Activated CD8-positive, alpha-beta memory T cell treated with anti-CD3 and anti-CD28 coated beads, Interleukin-2, amount 50 U/mL, for 24 hours (primary cell): ENCODE measurements around the gene CUBN.

Experiments
- DNase-seq: peaks from one replicate; pipeline ENCODE4 v3.0.0-alpha.2; 2020; ENCODE audit errors: extremely low read depth

The CUBN gene

GRCh38 chr10:16952080-16952479 is 177.5 kb downstream of the CUBN start:
- DNase-seq = no peak

GRCh38 chr10:16950656-16951601 is 178.7 kb downstream of the CUBN start:
- DNase-seq = no peak

DNA sequence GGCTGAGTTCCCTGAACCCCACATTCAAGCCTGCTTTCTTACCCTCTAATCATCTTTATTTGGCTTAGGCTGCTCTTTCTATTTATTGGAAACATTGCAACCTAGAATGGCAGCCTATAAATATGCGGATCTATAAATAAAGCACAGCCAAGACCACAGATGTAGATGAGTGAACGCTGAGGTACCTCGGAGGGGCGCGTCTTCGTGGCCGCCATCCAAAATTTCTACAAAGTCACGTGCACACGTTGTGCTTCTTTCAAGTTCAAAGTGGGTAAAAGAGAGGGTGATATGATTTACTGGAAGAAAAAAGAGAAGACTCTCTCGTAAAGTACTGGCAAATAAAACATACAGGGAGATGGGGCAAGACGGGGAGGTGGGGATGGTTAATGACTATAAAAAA is 179.8 kb downstream of the CUBN start:
- DNase-seq = no peak

GRCh38 chr10:16948361-16948760 is 181.2 kb downstream of the CUBN start:
- DNase-seq = peak; percentile 9

DNA sequence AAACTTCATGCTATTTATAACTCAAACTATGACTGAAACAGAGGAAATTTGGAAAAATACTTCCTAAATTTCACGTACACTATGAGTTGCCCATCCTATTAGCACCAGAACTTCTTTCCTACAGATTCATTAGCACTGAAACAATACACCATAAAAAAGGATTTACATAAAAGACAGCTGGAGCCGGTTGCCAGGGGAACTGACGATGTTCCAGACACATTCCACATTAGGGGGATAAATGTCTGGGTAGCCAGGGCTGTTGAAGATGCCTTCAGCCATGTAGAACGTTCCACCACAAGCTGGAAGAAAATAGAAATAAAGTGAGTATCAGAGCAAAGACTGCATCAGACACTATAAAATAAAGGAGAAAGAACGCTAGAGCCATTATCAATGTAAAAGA is 182.5 kb downstream of the CUBN start:
- no peak for DNase-seq

DNA sequence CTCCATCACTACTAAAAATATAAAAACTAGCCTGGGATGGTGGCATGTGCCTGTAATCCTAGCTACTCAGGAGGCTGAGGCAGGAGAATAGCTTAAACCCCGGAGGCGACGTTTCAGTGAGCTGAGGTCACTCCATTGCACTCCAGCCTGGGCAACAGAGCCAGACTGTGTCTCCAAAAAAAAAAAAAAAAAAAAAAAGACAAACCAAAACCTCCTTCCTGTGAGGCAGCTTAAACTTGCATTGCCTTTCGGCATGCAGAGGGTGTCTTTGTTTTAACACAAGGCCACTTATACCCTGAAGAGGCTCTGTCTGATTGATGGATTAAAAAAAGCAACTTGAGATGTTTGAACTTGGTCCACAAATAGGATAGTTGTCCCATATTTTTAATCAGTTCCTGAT is 184.0 kb downstream of the CUBN start:
- no peak for DNase-seq

DNA sequence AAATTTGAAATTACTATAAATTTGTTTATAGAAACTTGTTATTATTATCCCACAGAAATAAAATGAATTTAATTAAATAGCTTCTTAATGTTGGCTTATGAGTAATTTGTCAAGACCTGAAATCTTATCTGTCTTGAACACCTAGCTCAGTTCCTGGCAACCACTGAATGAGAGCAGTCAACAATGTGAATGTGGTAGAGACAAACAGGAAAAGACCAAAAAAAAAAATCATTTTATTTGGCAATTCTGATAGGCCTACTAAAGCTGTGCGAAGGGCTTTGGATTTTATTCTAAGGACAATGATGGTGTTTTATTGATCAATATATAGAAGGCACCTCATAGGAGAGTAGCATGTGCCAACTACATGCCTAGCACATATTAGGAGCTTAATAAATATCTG is 184.6 kb downstream of the CUBN start:
- DNase-seq = no peak

- no peak for DNase-seq
These were observed 185.2 kb downstream of the CUBN start for GRCh38 chr10:16944402-16944801.

- no peak for DNase-seq
These were observed 186.0 kb downstream of the CUBN start for GRCh38 chr10:16943295-16944285.

DNA sequence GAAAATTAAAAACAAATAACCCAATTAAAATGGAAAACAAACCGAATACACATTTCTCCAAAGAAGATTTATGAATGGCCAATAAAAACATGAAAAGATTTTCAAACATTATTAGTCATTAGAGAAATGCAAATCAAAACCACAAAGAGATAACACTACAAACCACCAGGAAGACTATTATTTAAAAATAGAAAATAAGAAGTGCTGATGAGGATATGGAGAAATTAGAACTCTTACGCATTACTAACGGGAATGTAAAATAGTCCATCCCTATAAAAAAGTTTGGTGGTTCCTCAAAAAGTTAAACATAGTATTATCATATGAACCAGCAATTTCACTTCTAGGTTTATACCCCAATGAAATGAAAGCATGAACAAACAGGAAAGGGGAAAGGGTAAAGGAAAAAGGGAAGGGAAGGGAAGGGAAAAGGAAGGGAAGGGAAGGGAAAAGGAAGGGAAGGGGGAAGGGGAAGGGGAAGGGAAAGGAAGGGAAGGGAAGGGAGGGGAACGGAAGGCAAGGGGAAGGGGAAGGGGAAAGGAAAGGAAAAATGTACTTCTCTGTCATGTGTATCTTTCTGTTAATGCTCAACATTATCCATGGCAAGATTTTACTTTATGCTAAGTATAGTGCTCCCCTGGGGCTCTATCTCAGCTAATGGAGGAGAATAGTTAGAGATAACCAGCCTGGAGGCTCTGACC is 187.1 kb downstream of the CUBN start:
- no peak for DNase-seq

DNA sequence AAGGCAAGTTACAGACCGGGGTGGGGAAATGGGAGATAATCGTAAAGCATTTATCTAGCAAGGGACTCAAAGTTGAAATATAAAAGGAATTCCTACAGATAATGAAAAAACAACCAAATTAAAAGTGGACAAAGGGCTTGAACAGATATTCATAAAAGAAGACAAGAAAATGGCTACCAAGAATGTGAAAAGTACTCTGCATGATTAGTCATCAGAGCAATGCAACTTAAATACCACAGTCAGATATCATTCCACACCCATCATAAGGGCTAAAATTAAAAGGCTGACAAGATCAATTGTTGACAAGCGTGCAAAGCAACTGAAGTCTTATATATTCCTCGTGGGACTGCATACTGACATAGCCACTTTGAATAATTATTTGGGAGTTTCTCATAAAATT is 187.7 kb downstream of the CUBN start:
- DNase-seq = no peak

GRCh38 chr10:16941067-16941466 is 188.5 kb downstream of the CUBN start:
- DNase-seq = no peak

DNA sequence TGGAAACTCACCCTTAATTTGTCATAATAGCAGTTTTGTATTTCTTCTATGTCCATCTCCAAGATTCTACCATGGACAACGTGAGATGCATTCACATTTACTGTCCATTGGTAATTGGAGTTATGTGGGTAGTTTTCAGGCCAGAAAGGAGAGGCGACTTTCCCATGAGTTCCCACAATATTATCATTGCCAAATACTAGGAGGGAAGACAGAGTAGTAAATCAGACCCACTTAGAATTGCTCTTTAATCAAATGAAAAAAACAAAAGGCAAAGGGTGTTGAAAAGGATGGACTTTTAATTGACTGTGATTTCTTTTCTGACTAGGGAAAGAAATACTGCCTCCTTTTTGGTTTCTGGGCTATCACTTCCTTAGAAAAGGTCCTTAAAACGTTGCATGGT is 190.7 kb downstream of the CUBN start:
- no peak for DNase-seq

DNA sequence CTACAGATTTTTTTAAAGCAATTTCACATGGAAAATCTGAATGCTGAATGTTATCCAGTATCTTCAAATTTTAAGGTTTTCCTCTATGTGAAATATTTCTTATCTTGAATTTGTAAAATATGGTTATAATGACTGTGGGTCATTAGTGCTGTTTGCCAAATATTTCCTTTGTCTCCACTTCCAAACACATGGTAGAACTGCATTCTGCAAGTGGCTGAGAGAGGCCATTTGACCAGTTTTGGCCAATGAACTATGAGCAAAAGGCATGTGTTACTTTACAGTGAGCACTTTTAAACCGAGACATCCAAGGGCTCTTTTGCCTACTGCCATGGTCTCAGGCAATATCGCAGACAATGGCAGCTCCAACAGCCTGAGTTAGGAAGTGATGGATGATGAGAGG is 195.2 kb downstream of the CUBN start:
- no peak for DNase-seq

GRCh38 chr10:16933783-16934182 is 195.8 kb downstream of the CUBN start:
- no peak for DNase-seq

DNA sequence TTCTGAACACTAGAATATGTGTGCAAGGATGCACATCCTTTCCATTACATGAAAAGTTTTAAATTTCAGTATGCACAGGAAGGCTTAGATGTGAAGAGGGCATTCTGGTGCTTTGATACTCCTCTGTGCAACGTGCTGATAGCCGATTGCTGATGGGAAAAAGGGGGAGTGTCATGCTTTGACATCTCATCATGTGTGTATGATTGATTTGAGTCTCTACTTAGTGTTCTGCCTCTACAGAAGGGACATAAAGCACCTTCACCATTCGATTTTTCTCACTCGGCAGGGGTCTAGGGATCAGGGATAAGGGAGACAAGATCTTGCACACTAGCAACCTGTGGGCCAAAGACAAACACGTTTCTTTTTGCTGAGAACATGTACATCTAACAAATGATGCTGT is 197.7 kb downstream of the CUBN start:
- DNase-seq = no peak

DNA sequence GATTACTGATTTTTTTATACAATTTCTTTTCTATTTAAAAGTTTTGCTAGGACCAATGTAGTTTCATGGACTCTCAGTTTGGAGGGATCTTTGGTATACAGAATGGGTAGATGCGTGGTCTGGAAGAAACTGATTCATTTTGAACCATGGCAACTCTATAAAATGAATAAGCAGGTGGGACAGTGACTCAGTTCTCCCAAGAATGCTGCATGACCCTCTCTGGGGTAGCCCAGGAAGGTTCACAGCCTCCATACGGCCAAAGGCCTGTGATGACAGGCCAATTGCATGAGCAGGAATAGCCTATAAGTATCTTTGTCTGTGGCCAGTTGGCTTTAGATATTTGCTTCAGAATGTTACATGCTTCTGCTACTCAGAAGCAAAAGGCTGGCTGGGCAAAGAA is 199.1 kb downstream of the CUBN start:
- DNase-seq = no peak

- no peak for DNase-seq
These were observed 200.5 kb downstream of the CUBN start for GRCh38 chr10:16929069-16929468.

- no peak for DNase-seq
These were observed 202.1 kb downstream of the CUBN start for GRCh38 chr10:16927546-16927945.

- DNase-seq = no peak
These were observed 205.9 kb downstream of the CUBN start for GRCh38 chr10:16923726-16924125.

DNA sequence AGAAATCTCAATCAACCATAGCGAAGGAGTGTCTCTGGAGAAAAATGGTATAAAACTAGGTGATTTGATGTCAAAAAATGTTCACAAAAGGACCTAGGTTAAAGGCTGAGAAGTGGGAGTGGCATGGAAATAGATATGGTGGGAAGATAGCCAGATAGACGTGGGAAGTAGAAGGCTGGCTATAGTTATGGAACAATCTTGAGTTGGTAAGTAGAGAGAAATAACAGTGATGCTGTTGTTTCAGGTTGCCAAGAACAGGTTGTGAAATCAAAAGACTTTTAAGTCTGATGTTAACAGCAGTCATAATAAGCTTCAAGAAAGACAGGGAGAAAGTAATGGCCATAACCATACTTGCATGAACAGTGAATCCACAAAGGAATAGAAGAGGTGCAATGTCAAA is 206.3 kb downstream of the CUBN start:
- no peak for DNase-seq
